Measurements from ENCODE around the gene CEP89.

GRCh38 chr19:32930567-32930966 lies 41.2 kb downstream of the CEP89 start:
- TF ChIP-seq CTCF (conservative IDR thresholded peaks at IDR 0.05; ENCODE audit: low read depth, low read length): no peak
- no peak for TF ChIP-seq POLR2A (IDR thresholded peaks at IDR 0.05; ENCODE audit: low read depth, low read length)
- TF ChIP-seq SMC3 (IDR thresholded peaks at IDR 0.05; ENCODE audit: low read depth, low read length): no peak
- TF ChIP-seq MXI1 (IDR thresholded peaks at IDR 0.05; ENCODE audit: borderline replicate concordance, low read depth, low read length): no peak
- no peak for TF ChIP-seq MAZ (IDR thresholded peaks at IDR 0.05; ENCODE audit: borderline replicate concordance, low read depth, low read length)
- TF ChIP-seq USF2 (IDR thresholded peaks at IDR 0.05; ENCODE audit: low read depth, low read length): no peak
- no peak for TF ChIP-seq RAD21 (IDR thresholded peaks at IDR 0.05; ENCODE audit: low read length)
- TF ChIP-seq RCOR1 (IDR thresholded peaks at IDR 0.05; ENCODE audit: insufficient replicate concordance, low read length): no peak
- no peak for TF ChIP-seq CHD1 (IDR thresholded peaks at IDR 0.05; ENCODE audit: low read depth, low read length)

Measured in IMR-90 (cell line).